GM23338 (cell line): Measurements from ENCODE around the gene MACF1. TPM values are rescaled to one million over a fixed set of nuclear protein-coding genes. Genes with fewer than 3 reads are reported as not detected.

Source experiments
- ATAC-seq: fragments of 200-7000 bp; cut with Tn5 transposase; 3 replicates; pipeline ENCODE4 v1.9.1; 2020
- DNase-seq: peaks from one replicate; pipeline ENCODE4 v3.0.0-alpha.2; 2015; ENCODE audit warnings: low spot score
- H2AFZ ChIP-seq: fragments of 200-600 bp; sonication (generic); 2 replicates; pipeline ENCODE4 v1.8.0; 2016; ENCODE audit warnings: antibody characterized with exemption, mild to moderate bottlenecking, moderate library complexity
- H3F3A ChIP-seq: fragments of 200-600 bp; sonication (generic); replicated peaks from 2 replicates; pipeline ENCODE4 v1.8.0; 2017; ENCODE audit warnings: antibody characterized with exemption, mixed run types, low read depth
- H3K27ac ChIP-seq: fragments of 200-600 bp; sonication (generic); 2 replicates; pipeline ENCODE4 v1.6.1; 2016; ENCODE audit warnings: low read depth
- H3K27me3 ChIP-seq: fragments of 200-600 bp; sonication (generic); 2 replicates; pipeline ENCODE4 v1.8.0; 2016; ENCODE audit warnings: mild to moderate bottlenecking, mixed run types, moderate library complexity; ENCODE audit not compliant: insufficient read depth
- H3K36me3 ChIP-seq: fragments of 200-600 bp; sonication (generic); 2 replicates; pipeline ENCODE4 v1.8.0; 2016; ENCODE audit warnings: mild to moderate bottlenecking; ENCODE audit not compliant: insufficient read depth
- H3K4me1 ChIP-seq: fragments of 200-600 bp; sonication (generic); 2 replicates; pipeline ENCODE4 v1.8.0; 2016; ENCODE audit warnings: mild to moderate bottlenecking, moderate library complexity; ENCODE audit not compliant: insufficient read depth
- H3K4me2 ChIP-seq: fragments of 200-600 bp; sonication (generic); 2 replicates; pipeline ENCODE4 v1.7.1; 2017; ENCODE audit warnings: mixed run types
- H3K4me3 ChIP-seq: fragments of 200-600 bp; sonication (generic); 2 replicates; pipeline ENCODE4 v1.6.1; 2016; ENCODE audit warnings: mixed run types
- H3K79me2 ChIP-seq: fragments of 200-600 bp; sonication (generic); replicated peaks from 2 replicates; pipeline ENCODE4 v1.8.0; 2017; ENCODE audit warnings: mild to moderate bottlenecking; ENCODE audit not compliant: insufficient read depth
- H3K9me2 ChIP-seq: fragments of 200-600 bp; sonication (generic); 2 replicates; pipeline ENCODE4 v1.8.0; 2017; ENCODE audit not compliant: insufficient read depth
- H4K20me1 ChIP-seq: fragments of 200-600 bp; sonication (generic); replicated peaks from 2 replicates; pipeline ENCODE4 v1.8.0; 2017; ENCODE audit warnings: mild to moderate bottlenecking; ENCODE audit not compliant: insufficient read depth
- H3K27ac Mint-ChIP-seq: 2 replicates; pipeline ENCODE4 v1.8.0; 2020; ENCODE audit warnings: inconsistent platforms, mild to moderate bottlenecking, moderate library complexity, mixed read lengths
- H3K27me3 Mint-ChIP-seq: 3 replicates; pipeline ENCODE4 v1.8.0; 2022; ENCODE audit warnings: low read depth, mild to moderate bottlenecking, moderate library complexity, mixed read lengths, inconsistent platforms; ENCODE audit not compliant: insufficient read depth, poor library complexity
- H3K36me3 Mint-ChIP-seq: 3 replicates; pipeline ENCODE4 v1.8.0; 2021; ENCODE audit warnings: low read depth, mild to moderate bottlenecking, inconsistent platforms, moderate library complexity, mixed read lengths
- H3K4me1 Mint-ChIP-seq: 3 replicates; pipeline ENCODE4 v1.8.0; 2020; ENCODE audit warnings: mild to moderate bottlenecking, inconsistent platforms, mixed read lengths
- H3K4me3 Mint-ChIP-seq: 3 replicates; pipeline ENCODE4 v1.8.0; 2021; ENCODE audit warnings: moderate library complexity, mild to moderate bottlenecking, inconsistent platforms, mixed read lengths
- H3K9me3 Mint-ChIP-seq: 3 replicates; pipeline ENCODE4 v1.8.0; 2020; ENCODE audit warnings: moderate library complexity, mild to moderate bottlenecking, inconsistent platforms, mixed read lengths
- CREB1 ChIP-seq: fragments of 250-450 bp; sonication (Bioruptor Pico); IDR thresholded peaks from 2 replicates; pipeline ENCODE4 v1.5.0; 2020; ENCODE audit warnings: low read depth, mild to moderate bottlenecking, moderate library complexity
- EZH2 ChIP-seq: fragments of 200-600 bp; sonication (generic); IDR thresholded peaks from one replicate; pipeline ENCODE4 v1.8.0; 2017; ENCODE audit warnings: antibody characterized with exemption, mild to moderate bottlenecking, low read depth; ENCODE audit not compliant: unreplicated experiment
- EZH2phosphoT487 ChIP-seq: fragments of 200-600 bp; sonication (generic); IDR thresholded peaks from one replicate; pipeline ENCODE4 v1.8.1; 2018; ENCODE audit warnings: antibody characterized with exemption; ENCODE audit not compliant: unreplicated experiment
- JUNB ChIP-seq: IDR thresholded peaks from one replicate; pipeline ENCODE4 v1.6.1; 2016; ENCODE audit warnings: antibody characterized with exemption; ENCODE audit not compliant: unreplicated experiment
- NANOG ChIP-seq: IDR thresholded peaks from 2 replicates; pipeline ENCODE4 v1.6.1; 2016; ENCODE audit warnings: antibody characterized with exemption, borderline replicate concordance
- STAT1 ChIP-seq: IDR thresholded peaks from one replicate; pipeline ENCODE4 v1.6.1; 2016; ENCODE audit warnings: antibody characterized with exemption; ENCODE audit not compliant: unreplicated experiment
- ZNF114 ChIP-seq: fragments of 250-450 bp; sonication (Bioruptor Pico); IDR thresholded peaks from 2 replicates; pipeline ENCODE4 v1.5.0; 2020; ENCODE audit warnings: mild to moderate bottlenecking, moderate library complexity
- ZNF331 ChIP-seq: fragments of 250-450 bp; sonication (Bioruptor Pico); IDR thresholded peaks from 2 replicates; pipeline ENCODE4 v1.5.0; 2020; ENCODE audit warnings: low read depth, mild to moderate bottlenecking, moderate library complexity
- polyA plus RNA-seq: library from polyadenylated mRNA; unstranded; fragments of >200 nt; fragmentation: Nextera tagmentation; extraction: Ambion mirVana; gene quantifications from 2 replicates; pipeline ENCODE4 v1.2.1, GENCODE V29; 2016
- total RNA-seq: library from RNA; depleted of rRNA; stranded (reverse); fragments of >200 nt; shearing (Covaris generic); gene quantifications from 2 replicates; pipeline ENCODE4 v1.2.3, GENCODE V29; 2014
- TF ChIP-seq, protein P1 (sequence below): IDR thresholded peaks from 2 replicates; pipeline ENCODE4 v1.6.1; 2016; ENCODE audit warnings: antibody characterized with exemption
- TF ChIP-seq, protein P2 (sequence below): IDR thresholded peaks from one replicate; pipeline ENCODE4 v1.6.1; 2018; ENCODE audit warnings: antibody characterized with exemption; ENCODE audit not compliant: unreplicated experiment
- TF ChIP-seq, protein P3 (sequence below), 2 experiments: fragments of 200-600 bp in 1 of 2; sonication (generic) in 1 of 2; conservative IDR thresholded peaks; 2 replicates each; pipeline versions ENCODE4 v1.5.1 to v1.6.1; 2016 to 2017; ENCODE audit warnings: antibody characterized with exemption in 2 of 2, low read depth in 2 of 2, mild to moderate bottlenecking in 2 of 2, moderate library complexity in 1 of 2

Gene MACF1
- total and polyA plus RNA-seq, 2 experiments from 2014 or later: 104 to 399 TPM

DNA sequence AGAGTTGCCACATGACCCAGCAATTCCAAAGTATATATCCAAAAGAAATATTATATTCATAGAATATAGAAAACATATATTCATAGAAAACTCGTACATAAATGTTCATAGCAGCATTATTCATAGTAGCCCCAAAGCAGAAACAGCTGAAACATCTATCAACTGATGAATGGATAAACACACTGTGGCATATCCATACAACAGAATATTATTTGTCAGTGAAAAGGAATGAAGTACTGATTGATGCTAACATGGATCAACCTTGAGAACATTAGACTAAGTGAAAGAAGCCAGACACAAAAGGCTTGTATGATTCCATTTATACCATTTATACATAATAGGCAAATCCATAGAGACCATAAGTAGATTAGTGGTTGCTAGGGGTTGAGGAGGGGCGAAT, 21.7 kb upstream of the MACF1 start:
- H3K79me2 ChIP-seq: peaks cover 99% of the 10 kb centered on the region
- no peak overlapping the region for H3K27ac Mint-ChIP-seq
- H3K27ac ChIP-seq: 0 out of 2 replicates have a peak overlapping the region, but pooled peaks have one; percentile 21

More for the DNA sequence above, 21.7 kb upstream of the MACF1 start:
- peaks cover 4% of the 10 kb centered on the region; the same call in 2 of the 3 replicates for H3K9me3 Mint-ChIP-seq
- Histone ChIP-seq H3K4me2 (no peak overlapping the region), H4K20me1 (peaks cover 11% of the 10 kb centered on the region; the same call in 1 of the 2 replicates), H3K27me3 (no peaks in the 10 kb centered on the region), H2AFZ (no peak overlapping the region), H3K4me1 (peaks cover 49% of the 10 kb centered on the region), H3K36me3 (no peaks in the 10 kb centered on the region), H3F3A (0 out of 2 replicates have a peak, but pooled peaks cover 3% of the 10 kb centered on the region), H3K9me2 (no peaks in the 10 kb centered on the region), H3K4me3 (no peak overlapping the region)
- H3K4me3 Mint-ChIP-seq: no peak overlapping the region
- H3K27me3 Mint-ChIP-seq: peaks cover 4% of the 10 kb centered on the region
- TF ChIP-seq NANOG (no peak), STAT1 (no peak), JUNB (no peak), ZNF114 (CRISPR knock-in tag) (no peak), ZNF331 (no peak), EZH2phosphoT487 (no peak), CREB1 (no peak), EZH2 (no peak)
- TF ChIP-seq, protein P1, sequence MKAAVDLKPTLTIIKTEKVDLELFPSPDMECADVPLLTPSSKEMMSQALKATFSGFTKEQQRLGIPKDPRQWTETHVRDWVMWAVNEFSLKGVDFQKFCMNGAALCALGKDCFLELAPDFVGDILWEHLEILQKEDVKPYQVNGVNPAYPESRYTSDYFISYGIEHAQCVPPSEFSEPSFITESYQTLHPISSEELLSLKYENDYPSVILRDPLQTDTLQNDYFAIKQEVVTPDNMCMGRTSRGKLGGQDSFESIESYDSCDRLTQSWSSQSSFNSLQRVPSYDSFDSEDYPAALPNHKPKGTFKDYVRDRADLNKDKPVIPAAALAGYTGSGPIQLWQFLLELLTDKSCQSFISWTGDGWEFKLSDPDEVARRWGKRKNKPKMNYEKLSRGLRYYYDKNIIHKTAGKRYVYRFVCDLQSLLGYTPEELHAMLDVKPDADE: no peak
- TF ChIP-seq, protein P2, sequence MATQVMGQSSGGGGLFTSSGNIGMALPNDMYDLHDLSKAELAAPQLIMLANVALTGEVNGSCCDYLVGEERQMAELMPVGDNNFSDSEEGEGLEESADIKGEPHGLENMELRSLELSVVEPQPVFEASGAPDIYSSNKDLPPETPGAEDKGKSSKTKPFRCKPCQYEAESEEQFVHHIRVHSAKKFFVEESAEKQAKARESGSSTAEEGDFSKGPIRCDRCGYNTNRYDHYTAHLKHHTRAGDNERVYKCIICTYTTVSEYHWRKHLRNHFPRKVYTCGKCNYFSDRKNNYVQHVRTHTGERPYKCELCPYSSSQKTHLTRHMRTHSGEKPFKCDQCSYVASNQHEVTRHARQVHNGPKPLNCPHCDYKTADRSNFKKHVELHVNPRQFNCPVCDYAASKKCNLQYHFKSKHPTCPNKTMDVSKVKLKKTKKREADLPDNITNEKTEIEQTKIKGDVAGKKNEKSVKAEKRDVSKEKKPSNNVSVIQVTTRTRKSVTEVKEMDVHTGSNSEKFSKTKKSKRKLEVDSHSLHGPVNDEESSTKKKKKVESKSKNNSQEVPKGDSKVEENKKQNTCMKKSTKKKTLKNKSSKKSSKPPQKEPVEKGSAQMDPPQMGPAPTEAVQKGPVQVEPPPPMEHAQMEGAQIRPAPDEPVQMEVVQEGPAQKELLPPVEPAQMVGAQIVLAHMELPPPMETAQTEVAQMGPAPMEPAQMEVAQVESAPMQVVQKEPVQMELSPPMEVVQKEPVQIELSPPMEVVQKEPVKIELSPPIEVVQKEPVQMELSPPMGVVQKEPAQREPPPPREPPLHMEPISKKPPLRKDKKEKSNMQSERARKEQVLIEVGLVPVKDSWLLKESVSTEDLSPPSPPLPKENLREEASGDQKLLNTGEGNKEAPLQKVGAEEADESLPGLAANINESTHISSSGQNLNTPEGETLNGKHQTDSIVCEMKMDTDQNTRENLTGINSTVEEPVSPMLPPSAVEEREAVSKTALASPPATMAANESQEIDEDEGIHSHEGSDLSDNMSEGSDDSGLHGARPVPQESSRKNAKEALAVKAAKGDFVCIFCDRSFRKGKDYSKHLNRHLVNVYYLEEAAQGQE: no peak
- TF ChIP-seq, protein P3, sequence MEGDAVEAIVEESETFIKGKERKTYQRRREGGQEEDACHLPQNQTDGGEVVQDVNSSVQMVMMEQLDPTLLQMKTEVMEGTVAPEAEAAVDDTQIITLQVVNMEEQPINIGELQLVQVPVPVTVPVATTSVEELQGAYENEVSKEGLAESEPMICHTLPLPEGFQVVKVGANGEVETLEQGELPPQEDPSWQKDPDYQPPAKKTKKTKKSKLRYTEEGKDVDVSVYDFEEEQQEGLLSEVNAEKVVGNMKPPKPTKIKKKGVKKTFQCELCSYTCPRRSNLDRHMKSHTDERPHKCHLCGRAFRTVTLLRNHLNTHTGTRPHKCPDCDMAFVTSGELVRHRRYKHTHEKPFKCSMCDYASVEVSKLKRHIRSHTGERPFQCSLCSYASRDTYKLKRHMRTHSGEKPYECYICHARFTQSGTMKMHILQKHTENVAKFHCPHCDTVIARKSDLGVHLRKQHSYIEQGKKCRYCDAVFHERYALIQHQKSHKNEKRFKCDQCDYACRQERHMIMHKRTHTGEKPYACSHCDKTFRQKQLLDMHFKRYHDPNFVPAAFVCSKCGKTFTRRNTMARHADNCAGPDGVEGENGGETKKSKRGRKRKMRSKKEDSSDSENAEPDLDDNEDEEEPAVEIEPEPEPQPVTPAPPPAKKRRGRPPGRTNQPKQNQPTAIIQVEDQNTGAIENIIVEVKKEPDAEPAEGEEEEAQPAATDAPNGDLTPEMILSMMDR (conservative IDR thresholded peaks at IDR 0.05; ENCODE audit: low read depth in 2 of 2): no peak
- H3K4me1 Mint-ChIP-seq: peaks cover 49% of the 10 kb centered on the region
- DNase-seq: no peak
- no peak for ATAC-seq
- peaks cover 15% of the 10 kb centered on the region for H3K36me3 Mint-ChIP-seq
